ENCODE data around the gene DLGAP1.
A peak's percentile ranks its signal among the peaks of the same experiment; 100 is the strongest.

The DLGAP1 gene

DNA sequence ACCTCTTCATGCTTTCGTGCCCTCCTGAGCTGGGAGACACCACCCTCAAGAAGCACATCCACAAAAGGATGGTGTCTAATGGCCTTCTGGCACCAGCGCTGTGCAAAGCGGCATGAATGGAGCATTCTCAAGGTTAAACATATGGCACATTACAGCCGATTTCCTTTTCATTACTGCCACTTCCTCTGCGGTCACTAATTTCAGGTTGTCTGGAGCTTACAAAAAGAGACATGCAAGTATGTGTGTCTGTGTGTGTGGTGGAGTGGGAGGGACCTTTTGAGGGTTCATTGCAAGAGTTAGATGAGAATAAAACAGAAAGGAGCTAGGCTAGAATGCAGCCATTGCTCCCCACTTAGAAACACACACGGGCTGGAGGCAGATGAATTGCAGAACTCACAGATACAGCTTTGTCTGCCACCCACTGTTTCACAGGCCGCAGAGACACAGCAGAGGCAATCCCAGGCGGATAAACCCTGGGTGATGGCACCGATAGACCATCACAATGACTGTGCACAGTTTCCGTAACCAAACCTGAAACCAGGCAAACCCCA lies 929.2 kb downstream of the DLGAP1 start:
- TF ChIP-seq, protein P1, sequence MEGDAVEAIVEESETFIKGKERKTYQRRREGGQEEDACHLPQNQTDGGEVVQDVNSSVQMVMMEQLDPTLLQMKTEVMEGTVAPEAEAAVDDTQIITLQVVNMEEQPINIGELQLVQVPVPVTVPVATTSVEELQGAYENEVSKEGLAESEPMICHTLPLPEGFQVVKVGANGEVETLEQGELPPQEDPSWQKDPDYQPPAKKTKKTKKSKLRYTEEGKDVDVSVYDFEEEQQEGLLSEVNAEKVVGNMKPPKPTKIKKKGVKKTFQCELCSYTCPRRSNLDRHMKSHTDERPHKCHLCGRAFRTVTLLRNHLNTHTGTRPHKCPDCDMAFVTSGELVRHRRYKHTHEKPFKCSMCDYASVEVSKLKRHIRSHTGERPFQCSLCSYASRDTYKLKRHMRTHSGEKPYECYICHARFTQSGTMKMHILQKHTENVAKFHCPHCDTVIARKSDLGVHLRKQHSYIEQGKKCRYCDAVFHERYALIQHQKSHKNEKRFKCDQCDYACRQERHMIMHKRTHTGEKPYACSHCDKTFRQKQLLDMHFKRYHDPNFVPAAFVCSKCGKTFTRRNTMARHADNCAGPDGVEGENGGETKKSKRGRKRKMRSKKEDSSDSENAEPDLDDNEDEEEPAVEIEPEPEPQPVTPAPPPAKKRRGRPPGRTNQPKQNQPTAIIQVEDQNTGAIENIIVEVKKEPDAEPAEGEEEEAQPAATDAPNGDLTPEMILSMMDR (IDR thresholded peaks at IDR 0.05; ENCODE audit: extremely low read depth, missing control alignments): no peak
- DNase-seq (ENCODE audit: low spot score): peak; percentile 45

DNA sequence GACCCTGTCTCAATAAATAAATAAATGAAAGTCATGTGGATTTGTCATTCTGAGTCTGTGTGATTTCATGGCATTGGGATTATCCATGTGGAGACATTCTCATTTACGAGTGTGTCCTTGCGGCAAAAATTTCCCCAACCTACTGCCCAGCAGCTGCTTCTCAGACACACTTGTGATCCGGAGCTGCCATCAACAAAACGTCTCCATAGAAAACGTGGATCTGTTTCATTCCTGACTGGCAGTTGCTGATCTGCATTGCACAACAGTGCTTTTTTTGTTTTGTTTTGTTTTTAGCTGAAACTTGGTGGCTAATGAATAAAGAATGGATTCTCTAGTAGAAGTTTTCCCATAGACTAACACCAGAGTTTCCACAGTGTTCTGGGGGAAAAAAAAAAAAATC lies 930.4 kb downstream of the DLGAP1 start:
- DNase-seq (ENCODE audit: low spot score): no peak
- TF ChIP-seq, protein P1 (IDR thresholded peaks at IDR 0.05; ENCODE audit: extremely low read depth, missing control alignments): no peak

DNA sequence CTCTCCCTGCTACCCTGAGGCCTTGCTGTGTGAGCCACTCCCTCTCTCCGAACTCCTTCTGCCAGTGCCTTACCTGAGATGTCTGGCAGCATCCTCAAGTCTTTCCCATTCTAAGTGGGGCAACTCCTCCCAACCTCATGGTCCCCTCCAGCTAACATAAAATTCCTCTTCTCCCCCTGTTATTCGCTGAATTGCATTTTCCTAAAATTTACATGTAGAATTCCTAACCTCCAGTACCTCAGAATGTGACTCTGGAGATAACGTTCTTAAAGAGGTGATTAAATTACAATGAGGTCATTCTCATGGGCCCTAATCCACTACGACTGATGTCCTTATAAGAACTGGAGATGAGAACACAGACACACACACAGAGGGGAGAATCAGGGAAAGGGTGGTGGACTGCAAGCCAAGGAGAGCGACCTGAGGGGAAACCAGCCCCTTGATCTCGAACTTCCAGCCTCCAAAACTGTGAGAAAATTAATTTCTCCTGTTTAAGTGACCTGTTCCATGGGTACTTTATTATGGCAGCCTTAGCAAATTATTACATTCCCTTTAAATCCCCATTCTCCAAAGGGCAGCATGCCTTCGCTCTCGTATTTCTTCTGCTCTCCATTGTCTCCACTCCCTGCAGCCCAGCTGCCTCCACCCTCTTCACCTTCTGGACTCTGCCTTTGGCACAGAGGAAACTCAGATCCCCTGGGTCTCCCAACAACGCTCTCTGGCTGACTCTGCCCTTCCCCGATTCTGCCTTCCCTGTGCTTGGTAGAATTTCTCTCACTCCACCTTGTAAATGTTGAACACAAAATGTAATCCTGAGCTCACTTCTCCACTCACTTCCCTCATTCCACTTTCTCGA lies 934.6 kb downstream of the DLGAP1 start:
- DNase-seq (ENCODE audit: low spot score): no peak

DNA sequence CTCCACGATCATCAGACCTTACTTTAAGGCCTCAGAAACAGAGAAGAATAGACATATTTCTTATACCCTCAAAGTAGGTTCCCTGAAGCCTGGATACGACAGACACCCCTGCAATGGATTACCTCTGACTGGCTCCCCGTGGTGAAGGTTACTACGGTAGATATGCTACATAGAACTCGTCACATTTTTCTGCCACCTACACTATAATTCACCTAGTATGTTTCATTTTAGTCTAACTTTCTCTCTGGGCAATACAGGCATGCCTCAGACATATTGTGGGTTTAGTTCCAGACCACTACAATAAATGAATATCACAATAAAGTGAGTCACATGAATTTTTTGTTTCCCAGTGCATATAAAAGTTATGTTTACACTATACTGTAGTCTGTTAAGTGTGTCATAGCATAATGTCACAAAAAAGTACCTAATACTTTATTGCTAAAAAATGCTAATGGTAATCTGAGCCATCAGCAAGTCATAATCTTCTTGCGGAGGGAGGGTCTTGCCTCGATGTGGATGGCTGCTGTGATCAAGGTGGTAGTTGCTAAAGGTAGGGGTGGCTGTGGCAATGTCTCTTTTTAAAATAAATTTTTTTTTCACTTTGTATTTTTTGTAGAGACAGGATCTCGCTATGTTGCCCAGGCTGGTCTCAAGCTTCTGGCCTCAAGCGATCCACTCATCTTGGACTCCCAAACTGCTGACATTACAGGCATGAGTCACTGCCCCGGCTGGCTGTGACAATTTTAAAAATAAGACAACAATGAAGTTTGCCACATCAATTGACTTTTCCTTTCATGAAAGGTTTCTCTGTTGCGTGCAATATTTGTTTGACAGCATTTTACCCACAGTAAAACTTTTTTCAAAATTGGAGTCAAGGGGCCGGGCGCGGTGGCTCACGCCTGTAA lies 940.5 kb downstream of the DLGAP1 start:
- TF ChIP-seq, protein P1 (IDR thresholded peaks at IDR 0.05; ENCODE audit: extremely low read depth, missing control alignments): no peak
- no peak for DNase-seq (ENCODE audit: low spot score)

More for the DNA sequence above, 934.6 kb downstream of the DLGAP1 start:
- TF ChIP-seq, protein P1 (IDR thresholded peaks at IDR 0.05; ENCODE audit: extremely low read depth, missing control alignments): no peak

DNA sequence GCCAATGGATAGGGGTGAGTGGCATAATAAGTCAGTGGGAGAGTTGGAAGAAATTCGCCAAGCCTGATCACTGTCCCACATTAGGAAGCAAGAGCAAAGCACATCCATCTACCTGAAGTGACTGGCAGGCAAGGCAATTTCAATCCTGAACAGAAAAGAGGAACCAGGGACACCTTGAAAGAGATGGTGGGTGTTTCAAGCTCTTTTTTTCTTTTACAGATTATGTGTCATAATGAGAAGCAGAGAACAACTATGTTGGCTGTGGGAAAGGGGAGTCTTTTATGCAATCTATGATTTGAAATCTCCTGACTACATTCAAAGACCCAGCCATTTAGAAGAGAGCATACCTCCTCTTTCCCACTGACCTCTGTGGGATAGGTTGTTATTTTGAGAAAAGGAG lies 941.6 kb downstream of the DLGAP1 start:
- TF ChIP-seq, protein P1 (IDR thresholded peaks at IDR 0.05; ENCODE audit: extremely low read depth, missing control alignments): no peak

DNA sequence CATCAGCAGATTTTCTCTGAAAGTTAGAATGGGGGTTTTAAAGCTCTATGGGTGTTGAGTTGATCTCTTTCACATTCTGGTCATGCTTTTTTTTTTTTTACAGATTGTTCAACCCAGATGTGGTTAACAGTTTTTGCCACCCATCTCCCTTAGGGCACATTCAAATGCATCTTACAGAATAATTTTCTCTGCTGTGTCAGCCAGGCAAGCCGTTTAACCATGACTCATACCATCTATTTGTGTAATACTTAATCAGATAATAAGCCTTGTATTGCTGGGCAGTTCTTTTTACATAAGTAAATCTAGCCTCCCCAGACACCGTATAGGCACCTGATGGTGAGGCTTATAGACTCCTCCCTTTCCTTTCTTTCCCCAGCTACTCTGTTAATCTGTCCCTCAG lies 943.1 kb downstream of the DLGAP1 start:
- DNase-seq (ENCODE audit: low spot score): no peak
- TF ChIP-seq, protein P1 (IDR thresholded peaks at IDR 0.05; ENCODE audit: extremely low read depth, missing control alignments): no peak

More for the DNA sequence above, 941.6 kb downstream of the DLGAP1 start:
- peak; percentile 52 for DNase-seq (ENCODE audit: low spot score)

All from GM20000 (cell line).